ENCODE measurements around the gene PCBP4. TPM values are rescaled to one million over a fixed set of nuclear protein-coding genes. Genes with fewer than 3 reads are reported as not detected.

The PCBP4 gene
- total and polyA plus RNA-seq, 10 donors, result 12.8 to 41.7 (median 20.9) TPM

- no peaks in the 10 kb centered on the region for H3K9me3 ChIP-seq
- H3K36me3 ChIP-seq, result peaks cover 0 to 6% (median 0%) of the 10 kb centered on the region in 6 donors
- H3K27me3 ChIP-seq (replicated peaks in 1 of 7), result no peaks in the 10 kb centered on the region
- peak overlapping the region; percentile 33 to 78 (median 64) for H3K4me3 ChIP-seq
- TF ChIP-seq POLR2AphosphoS5 (IDR thresholded peaks at IDR 0.05) (no peak), CTCF (IDR thresholded peaks at IDR 0.05 in 8 of 11, conservative IDR thresholded peaks at IDR 0.05 in 3 of 11) (peak in 7 of 11 experiments; percentile 33 to 57 (median 43)), POLR2A (IDR thresholded peaks at IDR 0.05) (no peak)
- H3K4me1 ChIP-seq, result peaks cover 17 to 51% (median 35%) of the 10 kb centered on the region in 6 donors
- H3K27ac ChIP-seq, result peak overlapping the region; percentile 87 to 98 (median 96)
- intact Hi-C loops (cut with DNase I; ENCODE audit: low total_unique reads), result no loop called here
- 4 to 9% (median 8%) methylated on average over 4 of the region's 4 CpGs for WGBS, 5 donors
- DNase-seq, result no peak
Measured at GRCh38 chr3:51982352-51982837, 15.1 kb upstream of the PCBP4 start.

GRCh38 chr3:51980253-51980652, 13.0 kb upstream of the PCBP4 start:
- Histone ChIP-seq H3K27ac (peak overlapping the region in 1 of 8 donors; percentile 98), H3K36me3 (peaks cover 0 to 6% (median 0%) of the 10 kb centered on the region in 6 donors), H3K9me3 (no peaks in the 10 kb centered on the region), H3K4me3 (no peak overlapping the region), H3K27me3 (replicated peaks in 1 of 7) (no peaks in the 10 kb centered on the region), H3K4me1 (peaks cover 27 to 73% (median 51%) of the 10 kb centered on the region in 6 donors)
- WGBS, 5 donors, result 91 to 99% (median 98%) methylated on average over 8 to 10 of the region's 10 CpGs
- intact Hi-C loops (cut with DNase I; ENCODE audit: low total_unique reads), result no loop called here
- no peak for DNase-seq
- TF ChIP-seq CTCF (IDR thresholded peaks at IDR 0.05 in 8 of 11, conservative IDR thresholded peaks at IDR 0.05 in 3 of 11), result no peak
- no peak for TF ChIP-seq POLR2AphosphoS5 (IDR thresholded peaks at IDR 0.05)
- no peak for TF ChIP-seq POLR2A (IDR thresholded peaks at IDR 0.05)

DNA sequence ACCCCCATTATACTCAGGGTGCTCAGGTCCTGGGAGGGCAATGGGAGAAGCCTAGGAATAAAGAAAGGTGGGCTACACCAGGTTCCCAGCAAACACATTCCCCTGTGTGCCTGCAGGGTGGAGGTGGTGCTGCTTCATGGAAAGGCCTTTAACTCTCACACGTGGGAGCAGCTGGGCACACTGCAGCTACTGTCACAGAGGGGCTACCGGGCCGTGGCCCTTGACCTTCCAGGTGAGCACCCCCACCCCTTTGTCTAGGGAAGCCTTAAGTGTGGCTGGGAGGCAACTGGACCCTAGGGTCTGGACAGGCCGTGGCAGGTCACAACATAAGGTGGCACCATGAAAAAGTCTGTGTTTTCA, 10.9 kb upstream of the PCBP4 start:
- TF ChIP-seq POLR2AphosphoS5 (IDR thresholded peaks at IDR 0.05) (no peak), CTCF (IDR thresholded peaks at IDR 0.05 in 8 of 11, conservative IDR thresholded peaks at IDR 0.05 in 3 of 11) (no peak), POLR2A (IDR thresholded peaks at IDR 0.05) (no peak)
- intact Hi-C loops (cut with DNase I; ENCODE audit: low total_unique reads), result no loop called here
- WGBS, 5 donors, result 85 to 96% (median 89%) methylated on average over 4 of the region's 4 CpGs
- H3K4me3 ChIP-seq, result no peak overlapping the region
- H3K27me3 ChIP-seq (replicated peaks in 1 of 7), result no peaks in the 10 kb centered on the region
- H3K4me1 ChIP-seq, result peaks cover 28 to 77% (median 56%) of the 10 kb centered on the region in 6 donors
- H3K27ac ChIP-seq, result peak overlapping the region in 4 of 8 donors; percentile 91 to 95 (median 94)
- no peaks in the 10 kb centered on the region for H3K9me3 ChIP-seq
- DNase-seq, result no peak
- H3K36me3 ChIP-seq, result peaks cover 0 to 6% (median 0%) of the 10 kb centered on the region in 6 donors

GRCh38 chr3:51977446-51978142, 10.3 kb upstream of the PCBP4 start:
- intact Hi-C loops (cut with DNase I; ENCODE audit: low total_unique reads), result no loop called here
- H3K4me1 ChIP-seq, result peaks cover 33 to 77% (median 59%) of the 10 kb centered on the region in 6 donors
- H3K4me3 ChIP-seq, result no peak overlapping the region
- TF ChIP-seq POLR2AphosphoS5 (IDR thresholded peaks at IDR 0.05) (peak in 1 of 3 donors; percentile 11), CTCF (IDR thresholded peaks at IDR 0.05 in 8 of 11, conservative IDR thresholded peaks at IDR 0.05 in 3 of 11) (no peak), POLR2A (IDR thresholded peaks at IDR 0.05) (no peak)
- WGBS, 5 donors, result 70 to 85% (median 77%) methylated on average over 6 to 9 of the region's 9 CpGs
- no peak for DNase-seq
- no peaks in the 10 kb centered on the region for H3K27me3 ChIP-seq (replicated peaks in 1 of 7)
- no peaks in the 10 kb centered on the region for H3K9me3 ChIP-seq
- H3K27ac ChIP-seq, result peak overlapping the region in 5 of 8 donors; percentile 15 to 95 (median 93)
- H3K36me3 ChIP-seq, result peaks cover 0 to 6% (median 0%) of the 10 kb centered on the region in 6 donors
